SK-N-SH (cell line): ENCODE measurements around the gene SLC45A3.

ENCODE experiments used
- CHD2 ChIP-seq: fragments of 150-350 bp; IDR thresholded peaks from 2 replicates; pipeline ENCODE4 v1.6.1; 2018; ENCODE audit warnings: low read length; ENCODE audit not compliant: partially characterized antibody
- CTCF ChIP-seq: fragments of 200-600 bp; sonication (generic); IDR thresholded peaks from 2 replicates; pipeline ENCODE4 v1.6.1; 2017; ENCODE audit warnings: antibody characterized with exemption, mild to moderate bottlenecking, moderate library complexity
- FOXJ3 ChIP-seq: sonication (generic); formaldehyde crosslinking; IDR thresholded peaks from 2 replicates; pipeline ENCODE4 v1.5.1; 2020; ENCODE audit warnings: mild to moderate bottlenecking, missing genetic modification reagents
- FOXM1 ChIP-seq: IDR thresholded peaks from 2 replicates; pipeline ENCODE4 v1.4.0; 2012; ENCODE audit warnings: low read depth, mild to moderate bottlenecking
- NRF1 ChIP-seq: IDR thresholded peaks from 2 replicates; pipeline ENCODE4 v1.6.1; 2012; ENCODE audit warnings: low read depth, mild to moderate bottlenecking, low read length
- POLR2AphosphoS5 ChIP-seq: IDR thresholded peaks from 2 replicates; pipeline ENCODE4 v1.6.1; 2012; ENCODE audit warnings: low read depth, low read length
- REST ChIP-seq: IDR thresholded peaks from 2 replicates; pipeline ENCODE4 v1.6.1; 2012; ENCODE audit warnings: mild to moderate bottlenecking, low read depth, low read length, moderate library complexity
- RFX5 ChIP-seq: IDR thresholded peaks from 2 replicates; pipeline ENCODE4 v1.6.1; 2012; ENCODE audit warnings: mild to moderate bottlenecking, improper control_type of control experiment, low read length
- TCF12 ChIP-seq: IDR thresholded peaks from 2 replicates; pipeline ENCODE4 v1.4.0; 2012
- USF2 ChIP-seq: fragments of 150-350 bp; IDR thresholded peaks from 2 replicates; pipeline ENCODE4 v1.6.1; 2017; ENCODE audit warnings: antibody characterized with exemption, low read length, low read depth, borderline replicate concordance
- ZBTB33 ChIP-seq: IDR thresholded peaks from 2 replicates; pipeline ENCODE4 v1.4.0; 2012; ENCODE audit warnings: low read depth, borderline replicate concordance

GRCh38 chr1:205719762-205720161 lies 39.5 kb upstream of the SLC45A3 start:
- TF ChIP-seq FOXM1 (no peak), FOXJ3 (CRISPR knock-in tag) (no peak), CTCF (no peak), ZBTB33 (no peak), RFX5 (no peak), POLR2AphosphoS5 (no peak), CHD2 (no peak), USF2 (no peak), TCF12 (no peak), REST (no peak), NRF1 (no peak)
